Activated B cell treated with CpG ODN at 0.5 μM for 24 hours (primary cell): Measurements from ENCODE around the gene HGS. TPM values are rescaled to one million over a fixed set of nuclear protein-coding genes. Genes with fewer than 3 reads are reported as not detected.
A peak's percentile ranks its signal among the peaks of the same experiment; 100 is the strongest.

Source experiments
- ATAC-seq: fragments of 200-7000 bp; cut with Tn5 transposase; one replicate; pipeline ENCODE4 v1.10.0; 2021; ENCODE audit warnings: low read depth, mild to moderate bottlenecking, moderate library complexity
- CTCF ChIA-PET: fragments of 350-600 bp; sonication (Branson Sonifier 250); formaldehyde crosslinking; loops from one replicate; lab custom pipeline; 2021; ENCODE audit warnings: antibody characterized with exemption; lab: Charles Lee
- POLR2A ChIA-PET: fragments of 350-600 bp; sonication (Branson Sonifier 250); formaldehyde crosslinking; loops from one replicate; lab custom pipeline; 2021; ENCODE audit warnings: antibody characterized with exemption; lab: Charles Lee
- DNase-seq: peaks from one replicate; pipeline ENCODE4 v3.0.0; 2022
- H3K27ac Mint-ChIP-seq: one replicate; pipeline ENCODE4 v1.8.0; 2020; ENCODE audit warnings: mixed read lengths
- H3K27me3 Mint-ChIP-seq: one replicate; pipeline ENCODE4 v1.8.0; 2021; ENCODE audit warnings: mixed read lengths
- H3K36me3 Mint-ChIP-seq: one replicate; pipeline ENCODE4 v1.8.0; 2021; ENCODE audit warnings: low read depth, mixed read lengths
- H3K4me1 Mint-ChIP-seq: one replicate; pipeline ENCODE4 v1.8.0; 2021; ENCODE audit warnings: mixed read lengths
- H3K4me3 Mint-ChIP-seq: one replicate; pipeline ENCODE4 v1.8.0; 2020; ENCODE audit warnings: mild to moderate bottlenecking, mixed read lengths
- H3K9me3 Mint-ChIP-seq: one replicate; pipeline ENCODE4 v1.8.0; 2020; ENCODE audit warnings: mixed read lengths
- intact Hi-C: fragments of 100-400 bp; cut with micrococcal nuclease; formaldehyde crosslinking; loops from one replicate; pipeline ENCODE4 v1.15.1; 2024
- total RNA-seq: library from RNA; stranded (reverse); gene quantifications from 2 replicates; pipeline ENCODE4 v1.2.3, GENCODE V29; 2022
- TF ChIP-seq, protein P1 (sequence below): fragments of 200-600 bp; IDR thresholded peaks from one replicate; pipeline ENCODE4 v1.8.0; 2022; ENCODE audit warnings: antibody characterized with exemption, mild to moderate bottlenecking

HGS gene
- total RNA-seq, 1 donor from 2014 or later = 151 TPM

DNA sequence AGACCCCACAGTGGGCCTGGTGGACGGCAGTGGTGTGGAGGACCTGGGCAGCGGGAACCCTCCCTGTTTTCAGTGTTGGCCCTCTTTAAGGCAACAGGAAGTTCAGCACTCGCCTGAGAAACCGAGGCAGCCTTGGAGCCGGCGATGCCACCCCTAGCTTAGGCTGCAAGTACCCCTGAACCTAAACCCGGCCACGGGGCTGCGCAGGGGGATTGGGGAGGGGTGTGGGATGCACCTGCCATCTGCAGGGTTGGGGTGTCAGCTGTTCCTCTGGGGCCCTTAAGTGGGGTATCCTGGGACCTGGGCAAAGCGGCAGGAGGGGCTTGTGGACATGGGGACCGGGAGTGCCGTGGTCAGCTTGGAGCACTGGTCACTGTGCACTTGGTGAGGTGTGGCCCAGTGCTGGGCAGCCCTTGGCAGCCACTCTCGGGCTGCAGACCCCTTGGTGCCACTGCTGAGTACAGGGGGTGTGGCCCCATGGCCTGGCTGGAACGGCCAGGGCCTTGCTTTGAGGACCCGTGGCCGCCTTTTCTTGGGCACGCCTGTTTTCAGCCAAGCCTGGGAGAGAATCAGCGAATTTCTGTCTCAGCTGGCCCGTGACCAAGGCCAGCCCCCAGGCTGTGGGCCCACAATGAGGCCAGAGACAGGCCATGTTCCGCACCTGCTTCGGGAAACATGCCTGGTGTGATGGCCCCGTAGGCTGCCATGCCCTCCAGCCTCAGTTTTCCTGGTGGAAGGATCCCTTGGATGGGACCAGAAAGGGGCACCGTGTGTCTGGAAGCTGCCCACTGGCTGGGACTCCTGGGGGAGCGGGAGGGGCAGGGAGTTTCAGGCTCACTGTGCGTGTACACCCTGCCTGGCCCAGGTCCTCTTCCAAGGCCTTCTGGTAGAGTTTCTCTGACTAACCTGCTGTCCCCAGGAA is 24.2 kb downstream of the HGS start:
- Mint-ChIP-seq H3K27me3 (no peaks in the 10 kb centered on the region), H3K36me3 (peaks cover 27% of the 10 kb centered on the region), H3K27ac (no peak overlapping the region), H3K4me1 (peaks cover 32% of the 10 kb centered on the region), H3K9me3 (no peaks in the 10 kb centered on the region), H3K4me3 (no peak overlapping the region)
- intact Hi-C loops = no loop called here
- ATAC-seq = no peak
- CTCF ChIA-PET = no interaction called here
- TF ChIP-seq, protein P1, sequence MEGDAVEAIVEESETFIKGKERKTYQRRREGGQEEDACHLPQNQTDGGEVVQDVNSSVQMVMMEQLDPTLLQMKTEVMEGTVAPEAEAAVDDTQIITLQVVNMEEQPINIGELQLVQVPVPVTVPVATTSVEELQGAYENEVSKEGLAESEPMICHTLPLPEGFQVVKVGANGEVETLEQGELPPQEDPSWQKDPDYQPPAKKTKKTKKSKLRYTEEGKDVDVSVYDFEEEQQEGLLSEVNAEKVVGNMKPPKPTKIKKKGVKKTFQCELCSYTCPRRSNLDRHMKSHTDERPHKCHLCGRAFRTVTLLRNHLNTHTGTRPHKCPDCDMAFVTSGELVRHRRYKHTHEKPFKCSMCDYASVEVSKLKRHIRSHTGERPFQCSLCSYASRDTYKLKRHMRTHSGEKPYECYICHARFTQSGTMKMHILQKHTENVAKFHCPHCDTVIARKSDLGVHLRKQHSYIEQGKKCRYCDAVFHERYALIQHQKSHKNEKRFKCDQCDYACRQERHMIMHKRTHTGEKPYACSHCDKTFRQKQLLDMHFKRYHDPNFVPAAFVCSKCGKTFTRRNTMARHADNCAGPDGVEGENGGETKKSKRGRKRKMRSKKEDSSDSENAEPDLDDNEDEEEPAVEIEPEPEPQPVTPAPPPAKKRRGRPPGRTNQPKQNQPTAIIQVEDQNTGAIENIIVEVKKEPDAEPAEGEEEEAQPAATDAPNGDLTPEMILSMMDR = no peak
- POLR2A ChIA-PET = interaction anchor here (0.5 kb wide), 1 partner anchor 11 kb away, joined by 3 read pairs; no protein-coding TSS in a partner anchor
- DNase-seq = no peak

DNA sequence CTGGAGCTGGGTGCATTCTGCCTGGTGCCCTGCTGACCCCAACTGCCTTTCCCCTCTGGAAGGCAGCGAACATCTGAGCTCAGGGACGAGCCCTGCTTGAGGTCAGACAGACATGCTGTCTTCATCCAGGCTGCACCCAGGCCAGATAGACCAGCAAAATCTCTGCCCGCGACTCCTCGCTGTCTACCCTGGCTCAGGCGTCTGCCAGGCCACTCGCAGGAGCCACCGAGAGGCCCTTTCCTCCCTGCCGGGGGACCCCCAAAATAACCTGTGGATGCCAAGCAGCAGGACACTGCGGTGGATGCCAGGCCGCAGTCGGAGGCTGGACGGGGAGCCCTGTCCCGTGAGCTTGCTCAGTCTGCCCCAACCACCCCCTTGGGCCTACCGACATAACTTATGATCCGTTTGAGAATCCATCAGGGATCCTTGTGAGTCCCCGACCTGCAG is 25.0 kb downstream of the HGS start:
- ATAC-seq (no peak), DNase-seq (no peak)
- Mint-ChIP-seq H3K36me3 (peaks cover 27% of the 10 kb centered on the region), H3K4me1 (peaks cover 30% of the 10 kb centered on the region), H3K27me3 (no peaks in the 10 kb centered on the region), H3K4me3 (no peak overlapping the region), H3K9me3 (no peaks in the 10 kb centered on the region), H3K27ac (no peak overlapping the region)
- TF ChIP-seq, protein P1 = no peak
- ChIA-PET CTCF (no interaction called here), POLR2A (no interaction called here)
- intact Hi-C loops = no loop called here

DNA sequence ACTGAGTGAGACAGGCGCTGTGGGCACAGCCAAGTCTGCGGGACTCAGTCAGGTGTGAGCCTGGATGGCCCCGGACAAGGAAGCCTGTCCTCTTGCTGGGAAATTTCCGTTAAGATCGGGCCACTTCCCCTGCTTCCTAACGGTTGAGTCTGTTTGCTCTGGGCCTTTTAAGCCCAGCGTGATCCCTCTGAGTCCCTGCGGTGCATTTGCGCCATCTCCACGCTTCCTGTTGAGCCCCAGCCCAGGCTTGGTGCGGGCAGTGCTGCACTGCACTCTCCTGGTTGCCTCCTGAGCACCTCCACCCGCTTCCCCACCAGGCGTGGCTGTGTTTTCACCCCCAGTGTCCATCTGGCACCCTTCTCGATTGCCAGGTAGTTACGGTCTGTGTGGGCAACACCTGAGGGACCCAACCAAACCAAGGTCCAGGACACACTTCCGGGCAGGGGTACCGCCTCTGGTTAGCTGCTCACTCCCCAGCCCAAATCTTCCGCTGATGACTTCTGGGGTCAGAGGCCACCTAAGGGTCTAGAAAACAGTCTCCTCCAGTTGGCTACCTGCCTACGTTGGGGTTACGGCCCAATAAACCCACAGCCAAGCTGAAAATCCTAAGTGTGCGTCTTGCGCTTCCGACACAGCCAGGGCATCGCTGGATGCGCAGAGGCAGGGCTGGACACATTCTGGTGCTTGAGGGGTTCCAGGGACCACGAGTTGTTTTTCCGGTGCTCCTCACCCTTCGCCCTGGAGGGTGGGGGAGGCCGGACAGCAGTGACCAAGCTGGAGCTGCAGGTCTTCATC is 26.9 kb downstream of the HGS start:
- ATAC-seq = no peak
- H3K27me3 Mint-ChIP-seq = no peaks in the 10 kb centered on the region
- intact Hi-C loops = loop anchor here (5.0 kb wide), 1 partner anchor 562 kb away; the partner anchor contains the start of gene CSNK1D
- H3K4me3 Mint-ChIP-seq = peak overlapping the region; percentile 65
- H3K36me3 Mint-ChIP-seq = peaks cover 14% of the 10 kb centered on the region
- H3K9me3 Mint-ChIP-seq = no peaks in the 10 kb centered on the region
- no peak for DNase-seq
- H3K4me1 Mint-ChIP-seq = peaks cover 19% of the 10 kb centered on the region
- TF ChIP-seq, protein P1 = no peak
- CTCF ChIA-PET = no interaction called here
- H3K27ac Mint-ChIP-seq = no peak overlapping the region
- POLR2A ChIA-PET = interaction anchor here (0.6 to 1.3 kb wide), 4 partner anchors 8 to 267 kb away, joined by 3 to 7 read pairs (median 4); partner anchors contain the start of gene MRPL12

DNA sequence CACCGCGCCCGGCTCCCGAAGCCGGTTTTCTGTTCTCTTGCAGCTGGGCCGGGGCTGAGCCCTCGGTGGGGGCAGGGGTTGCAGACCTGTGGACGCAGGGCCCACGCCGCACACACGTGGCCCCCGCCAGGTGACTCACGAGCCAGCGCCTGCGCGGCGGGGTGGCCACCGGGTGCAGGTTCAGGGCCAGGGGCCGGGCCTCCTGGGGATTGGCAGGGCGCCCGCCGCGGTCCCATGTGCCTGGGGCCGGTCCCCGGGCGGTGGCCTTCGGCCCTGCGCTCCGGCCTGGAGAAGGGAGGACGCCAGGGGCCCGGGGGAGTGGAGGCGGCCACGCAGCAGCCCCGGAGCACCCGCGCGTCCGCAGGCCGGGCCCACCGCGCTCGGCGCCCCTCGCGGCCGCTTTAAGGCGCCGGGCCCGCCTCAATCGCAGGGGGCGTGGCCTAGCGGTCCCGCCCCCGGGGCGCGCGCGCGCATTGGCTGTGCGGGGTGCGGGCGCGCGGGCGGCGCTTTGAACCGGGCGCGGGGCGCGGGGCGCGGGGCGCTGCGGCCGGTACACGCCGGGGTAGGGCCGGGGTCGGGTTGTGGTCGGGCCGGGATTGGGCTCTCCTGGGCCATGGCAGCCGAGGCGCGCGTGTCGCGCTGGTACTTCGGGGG is 28.1 kb downstream of the HGS start, which contains the start of gene SLC25A10:
Gene SLC25A10 (plus strand): TSS at position 471 of the 654 bp plus-strand sequence. CDS start 143 bp downstream, at position 614.
- peak; percentile 89 for ATAC-seq

More for the DNA sequence above, 28.1 kb downstream of the HGS start, which contains the start of gene SLC25A10:
- Mint-ChIP-seq H3K9me3 (no peaks in the 10 kb centered on the region), H3K4me3 (peak within 1 kb of the TSS; percentile 84), H3K27ac (peak within 1 kb of the TSS; percentile 19), H3K27me3 (no peaks in the 10 kb centered on the region), H3K4me1 (peaks cover 17% of the 10 kb centered on the region), H3K36me3 (peaks cover 4% of the 10 kb centered on the region)
- POLR2A ChIA-PET = interaction anchor here (0.7 to 1.3 kb wide), 6 partner anchors 9 to 155 kb away, joined by 3 to 9 read pairs (median 4); partner anchors contain the start of genes MRPL12 and P4HB
- intact Hi-C loops = loop anchor here (1.0 to 5.0 kb wide), 3 partner anchors 9 to 560 kb away; partner anchors contain the start of genes CSNK1D, MRPL12 and P4HB
- DNase-seq = peak; percentile 82
- CTCF ChIA-PET = no interaction called here
- TF ChIP-seq, protein P1 = no peak
